HL-60/S4 treated with phorbol 12-myristate 13-acetate at 8.2 ng/mL for 4 days and 3 days (cell line): ENCODE results near the gene ASMTL.
"Not testable (repeated sequence)": the region's sequence is repeated elsewhere in the genome, so short reads cannot be mapped to it uniquely, and the experiment has no call there.

Source experiments
- in situ Hi-C: fragments of 300-500 bp; cut with MboI; formaldehyde crosslinking; loops from 2 replicates; pipeline ENCODE4 v1.15.0; 2022; ENCODE audit warnings: low sequenced_read_pairs

ASMTL gene

GRCh38 chrX:1482530-1482928 lies 29.8 kb upstream of the ASMTL start:
- in situ Hi-C loops, result not testable (repeated sequence)

DNA sequence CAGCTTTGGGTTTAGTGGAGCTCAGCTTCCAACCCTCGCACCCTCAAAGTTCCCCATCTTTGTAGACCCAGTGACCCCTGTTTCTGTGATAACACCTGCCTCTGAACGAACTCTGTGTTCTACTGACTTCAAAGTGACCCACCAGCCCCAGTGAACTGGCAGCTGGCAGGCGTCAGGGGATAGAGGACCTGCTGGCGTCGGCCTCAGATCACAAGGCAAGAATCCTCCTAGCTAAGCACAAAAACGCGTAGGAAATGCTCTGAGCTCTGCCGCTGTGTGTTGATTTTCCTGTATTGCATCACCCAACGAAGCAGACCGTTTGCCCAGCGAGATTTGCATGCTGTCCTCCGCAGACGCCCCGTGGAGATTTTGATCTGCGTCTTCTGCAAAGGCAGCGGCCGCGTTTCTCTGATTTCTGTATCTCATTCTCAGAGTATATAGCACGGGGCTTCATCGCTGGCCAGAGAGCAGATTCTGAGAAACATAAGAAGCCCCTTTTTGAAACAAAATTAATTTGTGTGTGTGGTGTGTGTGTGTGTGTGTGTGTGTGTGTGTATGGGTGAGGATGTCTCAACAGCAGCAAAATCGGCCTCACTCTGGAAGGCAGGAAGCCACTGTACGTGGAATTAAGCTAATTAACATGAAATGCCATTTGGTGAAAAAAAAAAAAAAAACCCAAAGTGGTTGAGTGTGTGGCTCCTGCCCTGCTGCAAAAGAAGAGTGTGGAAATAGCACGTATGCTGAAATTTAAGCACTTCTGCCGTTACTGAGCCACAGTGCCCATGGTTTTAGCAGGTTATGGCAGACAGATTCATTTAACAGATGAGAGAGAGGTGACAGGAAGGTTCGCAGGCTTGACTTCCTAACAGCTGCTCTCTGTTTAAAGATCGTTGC lies 29.2 kb upstream of the ASMTL start:
- in situ Hi-C loops, result no loop called here

GRCh38 chrX:1480082-1480785 lies 27.5 kb upstream of the ASMTL start:
- in situ Hi-C loops, result no loop called here

DNA sequence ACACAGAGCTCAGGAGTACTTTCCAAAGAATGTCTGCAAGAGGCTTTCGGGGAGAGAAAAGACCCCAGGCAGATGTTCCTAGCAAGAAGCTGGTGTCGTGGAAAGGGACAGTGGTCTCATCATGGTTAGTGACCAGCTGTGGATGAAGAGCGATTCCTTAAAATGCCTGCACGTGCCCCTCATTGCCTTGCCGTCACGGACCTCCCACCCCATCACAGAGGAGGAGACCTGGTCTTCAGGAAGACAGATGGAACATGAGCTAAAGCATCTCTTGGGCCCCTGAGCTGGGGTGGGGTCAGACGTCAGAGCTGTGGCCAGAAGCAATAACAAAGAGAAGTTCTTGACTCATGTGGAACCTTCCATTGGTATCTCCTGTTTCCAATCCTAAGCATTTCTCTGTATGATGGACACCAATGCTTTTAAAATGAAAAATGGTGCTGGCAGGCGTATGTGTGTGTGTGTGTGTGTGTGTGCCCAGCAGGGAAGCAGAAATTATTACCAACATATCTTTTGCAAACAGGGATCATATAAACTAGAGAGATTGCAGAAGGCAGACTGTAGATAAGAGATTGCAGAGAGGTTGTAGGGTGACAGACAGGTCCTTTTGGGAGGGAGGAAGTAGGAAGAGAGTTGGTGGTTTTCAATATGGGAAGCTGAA lies 25.2 kb upstream of the ASMTL start:
- in situ Hi-C loops, result no loop called here

GRCh38 chrX:1477229-1477628 lies 24.5 kb upstream of the ASMTL start:
- in situ Hi-C loops, result no loop called here

DNA sequence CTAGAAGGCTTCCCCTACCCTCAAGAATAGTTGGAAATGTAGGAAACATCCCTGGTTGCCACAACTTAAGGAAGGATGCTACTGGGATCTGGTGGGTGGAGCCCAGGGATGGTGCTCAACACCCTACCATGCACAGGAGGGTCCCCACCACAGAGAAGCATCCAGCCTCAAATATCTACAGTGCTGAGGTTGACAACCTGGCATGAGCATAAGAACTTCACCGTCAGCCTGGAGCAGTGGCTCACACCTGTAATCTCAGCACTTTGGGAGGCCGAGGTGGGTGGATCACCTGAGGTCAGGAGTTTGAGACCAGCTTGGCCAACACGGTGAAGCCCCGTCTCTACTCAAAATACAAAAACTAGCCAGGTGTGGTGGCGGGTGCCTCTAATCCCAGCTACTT lies 24.0 kb upstream of the ASMTL start:
- in situ Hi-C loops, result no loop called here

- in situ Hi-C loops, result no loop called here
Observed at GRCh38 chrX:1475881-1476280, 23.2 kb upstream of the ASMTL start.

- in situ Hi-C loops, result no loop called here
Observed at GRCh38 chrX:1475481-1475880, 22.8 kb upstream of the ASMTL start.

DNA sequence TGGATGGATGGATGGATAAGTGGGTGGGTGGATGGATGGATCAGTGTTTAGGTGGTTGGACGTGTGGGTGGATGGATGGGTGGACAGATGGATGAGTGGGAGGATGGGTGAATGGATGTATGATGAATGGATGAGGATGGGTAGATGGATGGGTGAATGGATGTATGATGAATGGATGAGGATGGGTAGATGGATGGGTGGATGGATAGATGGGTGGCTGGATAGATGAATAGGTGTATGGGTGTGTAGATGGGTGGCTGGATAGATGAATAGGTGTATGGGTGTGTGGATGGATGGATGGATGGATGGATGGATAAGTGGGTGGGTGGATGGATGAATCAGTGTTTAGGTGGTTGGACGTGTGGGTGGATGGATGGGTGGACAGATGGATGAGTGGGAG lies 21.9 kb upstream of the ASMTL start:
- in situ Hi-C loops, result loop anchor here (25.0 kb wide), 1 partner anchor 113 kb away; the partner anchor contains the start of gene AKAP17A

GRCh38 chrX:1472975-1473374 lies 20.3 kb upstream of the ASMTL start:
- in situ Hi-C loops, result loop anchor here (25.0 kb wide), 1 partner anchor 114 kb away; the partner anchor contains the start of gene AKAP17A

DNA sequence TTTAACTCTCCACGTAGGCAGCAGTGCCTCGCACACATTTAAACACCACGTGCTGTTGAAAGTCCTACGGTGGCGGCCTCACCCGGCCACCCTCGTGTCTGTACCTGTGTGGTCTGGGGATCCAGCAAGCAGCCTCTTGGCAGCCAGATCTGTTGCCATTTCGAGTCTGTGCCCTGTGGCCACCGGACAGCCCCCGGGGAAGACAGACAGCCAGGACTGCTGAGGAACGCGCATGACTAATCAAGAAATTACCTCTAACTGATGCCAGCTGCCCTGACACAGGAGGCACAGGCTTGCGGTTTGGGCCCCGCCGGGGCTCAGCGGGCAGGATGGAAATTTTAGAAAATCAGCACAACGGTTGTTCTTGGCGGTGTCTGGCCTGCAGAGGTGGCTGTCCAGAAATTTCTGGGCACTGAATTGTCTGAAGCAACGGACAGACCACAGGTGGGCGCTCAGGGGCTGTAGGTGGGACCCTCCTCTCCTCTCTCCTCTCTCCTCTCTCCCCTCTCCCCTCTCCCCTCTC lies 15.6 kb upstream of the ASMTL start:
- in situ Hi-C loops, result loop anchor here (25.0 kb wide), 1 partner anchor 119 kb away; the partner anchor contains the start of gene AKAP17A

DNA sequence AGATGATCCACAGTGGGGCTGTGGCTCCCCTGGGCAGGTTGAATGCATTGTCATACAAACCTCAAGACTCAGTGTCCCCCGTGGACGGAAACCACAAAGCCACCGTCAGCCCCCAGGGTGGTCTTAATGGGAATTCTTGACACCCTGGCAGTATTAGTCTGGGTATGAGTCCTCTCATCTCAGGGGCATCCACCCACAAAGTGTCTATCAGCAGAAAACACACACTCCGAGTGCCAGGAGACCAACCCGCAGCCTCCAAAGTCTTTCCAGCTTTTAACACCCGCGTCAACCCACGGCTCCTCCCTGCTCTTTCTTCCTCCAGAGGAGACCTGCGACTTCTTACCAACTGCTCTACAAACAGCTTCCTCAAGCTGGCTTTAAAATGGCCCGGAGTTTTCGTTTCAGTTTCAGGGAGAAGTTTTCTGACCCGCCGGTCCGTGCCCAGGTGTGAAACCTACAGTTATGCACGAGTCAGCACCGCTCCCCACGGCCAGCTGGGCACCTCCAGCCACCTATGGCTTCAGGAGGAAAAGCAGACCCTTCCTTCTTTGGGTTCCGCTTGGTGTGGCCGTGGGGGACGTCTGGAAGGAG lies 14.4 kb upstream of the ASMTL start:
- in situ Hi-C loops, result loop anchor here (25.0 kb wide), 1 partner anchor 120 kb away; the partner anchor contains the start of gene AKAP17A

- in situ Hi-C loops, result loop anchor here (25.0 kb wide), 1 partner anchor 121 kb away; the partner anchor contains the start of gene AKAP17A
Observed at GRCh38 chrX:1466232-1466661, 13.5 kb upstream of the ASMTL start.

DNA sequence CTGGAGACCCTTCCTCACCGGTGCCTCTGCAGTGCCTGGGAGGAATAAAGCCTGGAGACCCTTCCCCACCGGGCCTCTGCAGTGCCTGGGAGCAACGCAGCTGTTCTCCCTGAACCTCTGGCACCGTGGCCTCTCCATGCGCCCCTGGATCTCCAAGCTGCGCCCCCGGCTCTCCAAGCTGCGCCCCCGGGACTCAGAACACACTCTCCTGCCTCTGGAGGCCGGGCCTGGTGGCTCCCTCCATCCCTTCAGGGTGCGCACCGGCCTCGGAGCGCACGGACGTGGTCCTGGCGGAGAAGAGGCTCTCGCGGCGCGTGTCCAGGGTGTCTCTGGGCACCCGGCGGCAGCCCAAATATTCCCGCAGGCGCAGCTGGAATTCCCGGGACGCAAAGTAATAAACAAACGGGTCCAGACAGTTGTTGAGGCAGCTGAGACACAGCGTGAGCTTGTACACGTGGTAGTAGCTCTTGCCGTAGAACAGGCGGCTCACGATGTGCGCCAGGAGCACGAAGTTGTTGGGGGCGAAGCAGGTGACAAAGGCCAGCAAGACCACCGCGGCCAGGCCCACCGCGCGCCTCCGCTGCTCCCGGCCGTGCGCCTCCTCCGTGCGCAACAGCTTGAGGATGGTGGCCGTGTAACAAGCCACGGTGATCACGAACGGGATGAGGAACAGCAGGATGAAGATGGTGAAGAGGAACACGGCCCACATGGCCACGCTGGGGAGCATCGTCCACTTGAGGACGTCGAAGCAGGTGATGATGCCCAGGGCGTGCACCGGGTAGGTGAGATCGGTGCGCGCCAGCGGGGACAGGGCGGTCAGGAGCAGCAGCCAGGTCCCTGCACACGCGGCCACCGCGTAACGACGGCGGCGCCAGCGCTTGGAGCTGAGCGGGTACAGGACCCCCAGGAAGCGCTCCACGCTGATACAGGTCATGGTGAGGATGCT lies 12.8 kb upstream of the ASMTL start:
- in situ Hi-C loops, result loop anchor here (25.0 kb wide), 1 partner anchor 122 kb away; the partner anchor contains the start of gene AKAP17A

- in situ Hi-C loops, result loop anchor here (25.0 kb wide), 1 partner anchor 122 kb away; the partner anchor contains the start of gene AKAP17A
Observed at GRCh38 chrX:1464971-1465285, 12.2 kb upstream of the ASMTL start.

- in situ Hi-C loops, result loop anchor here (25.0 kb wide), 1 partner anchor 123 kb away; the partner anchor contains the start of gene AKAP17A
Observed at GRCh38 chrX:1464041-1464970, 11.6 kb upstream of the ASMTL start.

- in situ Hi-C loops, result loop anchor here (25.0 kb wide), 1 partner anchor 124 kb away; the partner anchor contains the start of gene AKAP17A
Observed at GRCh38 chrX:1463581-1463980, 10.9 kb upstream of the ASMTL start.
